ENCODE data around the gene VKORC1.

VKORC1 gene

GRCh38 chr16:31078597-31079341 is 15.8 kb downstream of the VKORC1 start:
- TF ChIP-seq CTCF (IDR thresholded peaks at IDR 0.05; ENCODE audit: control insufficient read depth, insufficient read depth, low read depth, low read length, missing control alignments), result no peak
- H3K4me3 ChIP-seq (ENCODE audit: control insufficient read depth, low read depth, low read length), result no peak overlapping the region
- no peak for DNase-seq (ENCODE audit: low read depth)

GRCh38 chr16:31077592-31078396 is 16.8 kb downstream of the VKORC1 start:
- TF ChIP-seq CTCF (IDR thresholded peaks at IDR 0.05; ENCODE audit: control insufficient read depth, insufficient read depth, low read depth, low read length, missing control alignments), result no peak

GRCh38 chr16:31077024-31077423 is 17.6 kb downstream of the VKORC1 start:
- TF ChIP-seq CTCF (IDR thresholded peaks at IDR 0.05; ENCODE audit: control insufficient read depth, insufficient read depth, low read depth, low read length, missing control alignments), result no peak
- no peak overlapping the region for H3K4me3 ChIP-seq (ENCODE audit: control insufficient read depth, low read depth, low read length)
- no peak for DNase-seq (ENCODE audit: low read depth)

More at GRCh38 chr16:31077592-31078396, 16.8 kb downstream of the VKORC1 start:
- no peak for DNase-seq (ENCODE audit: low read depth)
- H3K4me3 ChIP-seq (ENCODE audit: control insufficient read depth, low read depth, low read length), result no peak overlapping the region

- no peak overlapping the region for H3K4me3 ChIP-seq (ENCODE audit: control insufficient read depth, low read depth, low read length)
- no peak for DNase-seq (ENCODE audit: low read depth)
- TF ChIP-seq CTCF (IDR thresholded peaks at IDR 0.05; ENCODE audit: control insufficient read depth, insufficient read depth, low read depth, low read length, missing control alignments), result no peak
These were observed 18.3 kb downstream of the VKORC1 start for GRCh38 chr16:31076319-31076718.

GRCh38 chr16:31074814-31075183 is 19.8 kb downstream of the VKORC1 start:
- no peak for DNase-seq (ENCODE audit: low read depth)
- TF ChIP-seq CTCF (IDR thresholded peaks at IDR 0.05; ENCODE audit: control insufficient read depth, insufficient read depth, low read depth, low read length, missing control alignments), result no peak
- peak overlapping the region; percentile 95 for H3K4me3 ChIP-seq (ENCODE audit: control insufficient read depth, low read depth, low read length)

GRCh38 chr16:31073970-31074813 is 20.4 kb downstream of the VKORC1 start, which contains the start of the genes ZNF646 and ZNF668:
ZNF646 (plus strand) TSS chr16:31074422; CDS start chr16:31076325, 1,903 bp downstream.
ZNF668 (minus strand) TSS chr16:31074240; CDS start chr16:31064459, 9,781 bp downstream.
- no peak for TF ChIP-seq CTCF (IDR thresholded peaks at IDR 0.05; ENCODE audit: control insufficient read depth, insufficient read depth, low read depth, low read length, missing control alignments)
- peak within 1 kb of the TSS; percentile 95 for H3K4me3 ChIP-seq (ENCODE audit: control insufficient read depth, low read depth, low read length)
- peak; percentile 97 for DNase-seq (ENCODE audit: low read depth)

Data from AG09309 (cell line).